Measurements from ENCODE around the gene KCNIP3.

- no peak for TF ChIP-seq TCF4 (CRISPR knock-in tag; IDR thresholded peaks at IDR 0.05; ENCODE audit: borderline replicate concordance)
- TF ChIP-seq ZNF70 (CRISPR knock-in tag; IDR thresholded peaks at IDR 0.05), result no peak
- no peak for TF ChIP-seq TSHZ2 (CRISPR knock-in tag; IDR thresholded peaks at IDR 0.05)
- TF ChIP-seq BACH2 (CRISPR knock-in tag; IDR thresholded peaks at IDR 0.05; ENCODE audit: borderline replicate concordance), result no peak
Measured at GRCh38 chr2:95318431-95319220, 21.5 kb downstream of the KCNIP3 start.
